ENCODE data around the gene GLB1L.

Gene GLB1L

DNA sequence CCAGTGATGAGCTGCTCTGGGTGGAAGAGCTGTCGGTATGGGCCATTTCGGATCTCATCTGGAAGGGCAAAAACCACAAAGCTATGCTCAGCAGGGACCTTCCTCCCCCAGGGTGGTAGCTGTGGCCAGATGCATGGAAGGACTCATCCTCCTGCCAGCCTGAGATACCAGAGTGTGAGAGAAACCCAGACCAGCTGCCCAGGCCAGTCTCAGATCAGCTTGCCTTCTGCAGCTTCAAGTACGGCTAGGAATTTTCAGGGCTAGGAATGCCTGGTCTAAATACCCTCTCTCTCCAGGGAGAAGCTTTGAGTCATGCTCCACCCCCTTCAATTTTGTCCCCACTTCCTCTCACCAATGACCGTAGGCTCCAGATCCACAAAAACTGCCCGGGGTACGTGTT is 6.4 kb upstream of the GLB1L start:
- TF ChIP-seq ZFX (IDR thresholded peaks at IDR 0.05) = no peak
- TF ChIP-seq, protein P1, sequence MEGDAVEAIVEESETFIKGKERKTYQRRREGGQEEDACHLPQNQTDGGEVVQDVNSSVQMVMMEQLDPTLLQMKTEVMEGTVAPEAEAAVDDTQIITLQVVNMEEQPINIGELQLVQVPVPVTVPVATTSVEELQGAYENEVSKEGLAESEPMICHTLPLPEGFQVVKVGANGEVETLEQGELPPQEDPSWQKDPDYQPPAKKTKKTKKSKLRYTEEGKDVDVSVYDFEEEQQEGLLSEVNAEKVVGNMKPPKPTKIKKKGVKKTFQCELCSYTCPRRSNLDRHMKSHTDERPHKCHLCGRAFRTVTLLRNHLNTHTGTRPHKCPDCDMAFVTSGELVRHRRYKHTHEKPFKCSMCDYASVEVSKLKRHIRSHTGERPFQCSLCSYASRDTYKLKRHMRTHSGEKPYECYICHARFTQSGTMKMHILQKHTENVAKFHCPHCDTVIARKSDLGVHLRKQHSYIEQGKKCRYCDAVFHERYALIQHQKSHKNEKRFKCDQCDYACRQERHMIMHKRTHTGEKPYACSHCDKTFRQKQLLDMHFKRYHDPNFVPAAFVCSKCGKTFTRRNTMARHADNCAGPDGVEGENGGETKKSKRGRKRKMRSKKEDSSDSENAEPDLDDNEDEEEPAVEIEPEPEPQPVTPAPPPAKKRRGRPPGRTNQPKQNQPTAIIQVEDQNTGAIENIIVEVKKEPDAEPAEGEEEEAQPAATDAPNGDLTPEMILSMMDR (conservative IDR thresholded peaks at IDR 0.05) = no peak
- peak overlapping the region; percentile 84 for H3K27ac ChIP-seq

DNA sequence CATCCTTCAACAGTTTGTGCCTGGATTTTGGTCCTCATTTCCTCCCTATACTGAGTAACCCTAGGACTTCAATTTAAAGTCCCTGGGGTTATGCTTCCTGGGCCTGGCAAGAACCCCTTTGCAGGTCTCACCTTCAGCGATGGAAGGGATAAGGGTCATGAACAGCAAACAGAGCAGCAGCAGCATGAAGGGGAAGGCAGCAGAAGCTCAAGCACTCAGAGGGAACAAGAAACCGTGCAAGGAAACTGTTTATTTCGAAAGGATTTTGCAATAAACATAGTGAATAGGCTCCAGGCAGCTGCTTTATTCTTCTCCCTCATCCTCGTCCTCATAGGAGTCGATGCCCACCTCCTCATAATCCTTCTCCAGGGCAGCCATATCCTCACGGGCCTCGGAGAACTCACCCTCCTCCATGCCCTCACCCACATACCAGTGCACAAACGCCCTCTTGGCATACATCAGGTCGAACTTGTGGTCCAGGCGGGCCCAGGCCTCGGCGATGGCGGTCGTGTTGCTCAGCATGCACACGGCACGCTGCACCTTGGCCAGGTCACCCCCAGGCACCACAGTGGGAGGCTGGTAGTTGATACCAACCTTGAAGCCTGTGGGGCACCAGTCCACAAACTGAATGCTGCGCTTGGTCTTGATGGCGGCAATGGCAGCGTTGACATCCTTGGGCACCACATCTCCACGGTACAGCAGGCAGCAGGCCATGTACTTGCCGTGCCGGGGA is 5.0 kb upstream of the GLB1L start:
- TF ChIP-seq, protein P1 (conservative IDR thresholded peaks at IDR 0.05) = no peak
- TF ChIP-seq ZFX (IDR thresholded peaks at IDR 0.05) = no peak
- H3K27ac ChIP-seq = peak overlapping the region; percentile 84

DNA sequence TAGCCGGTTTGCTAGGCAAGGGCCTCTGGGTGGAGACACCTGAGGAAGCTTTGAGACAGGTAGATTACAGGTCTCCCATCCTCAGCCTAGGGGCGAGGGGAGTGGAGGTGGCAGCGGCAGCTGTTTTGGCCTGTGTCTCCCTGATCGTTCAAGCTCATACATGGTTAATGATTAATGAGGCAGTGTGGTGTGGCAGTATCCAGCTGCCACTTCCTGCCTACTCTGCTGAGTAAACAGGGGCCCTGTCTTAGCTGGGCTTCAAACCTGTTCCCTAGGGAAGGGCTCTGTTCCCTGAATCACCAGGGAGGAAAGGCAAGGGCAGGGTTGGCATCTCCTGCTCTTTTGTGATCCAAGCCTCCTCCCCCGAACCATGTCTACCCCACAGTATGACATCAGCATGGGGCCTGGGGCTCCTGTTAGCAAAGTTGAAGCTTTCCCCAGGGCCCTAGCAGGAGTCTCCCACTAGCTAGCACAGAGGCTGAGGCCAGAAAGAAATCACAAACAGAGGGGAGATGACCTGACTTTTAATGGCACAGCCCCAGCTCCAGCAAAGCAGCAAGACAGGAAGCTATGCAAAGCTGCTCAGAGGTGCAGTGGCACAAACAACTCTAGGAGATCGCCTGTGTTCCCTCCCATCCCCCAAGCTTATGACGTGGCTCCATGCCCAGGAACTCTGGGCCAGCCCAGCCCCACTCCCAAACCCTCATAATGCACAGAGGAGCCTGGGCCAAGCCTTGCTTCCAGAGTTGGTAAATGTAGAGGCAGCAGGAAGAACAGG is 4.1 kb upstream of the GLB1L start:
- TF ChIP-seq, protein P1 (conservative IDR thresholded peaks at IDR 0.05) = no peak
- no peak for TF ChIP-seq ZFX (IDR thresholded peaks at IDR 0.05)
- peak overlapping the region; percentile 84 for H3K27ac ChIP-seq

DNA sequence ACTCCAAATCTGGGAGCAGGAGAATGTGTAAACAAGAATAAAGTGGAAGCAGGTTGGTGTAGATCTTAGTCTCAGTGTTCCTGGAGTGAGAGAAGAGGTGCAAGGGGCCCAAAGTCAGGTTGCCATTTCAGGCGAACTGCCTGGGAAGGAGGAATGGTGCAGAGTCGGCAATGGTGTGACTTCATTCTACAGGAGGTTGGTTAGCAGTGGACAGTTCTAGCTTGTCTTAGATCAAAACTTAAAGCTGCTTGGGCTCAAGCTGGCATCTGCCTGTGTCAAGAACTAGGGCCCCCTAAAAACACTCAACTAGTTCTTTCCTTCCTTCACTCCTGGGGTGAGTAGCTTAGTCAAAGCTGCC is 3.6 kb upstream of the GLB1L start:
- TF ChIP-seq, protein P1 (conservative IDR thresholded peaks at IDR 0.05) = no peak
- no peak for TF ChIP-seq ZFX (IDR thresholded peaks at IDR 0.05)
- H3K27ac ChIP-seq = peak overlapping the region; percentile 84

DNA sequence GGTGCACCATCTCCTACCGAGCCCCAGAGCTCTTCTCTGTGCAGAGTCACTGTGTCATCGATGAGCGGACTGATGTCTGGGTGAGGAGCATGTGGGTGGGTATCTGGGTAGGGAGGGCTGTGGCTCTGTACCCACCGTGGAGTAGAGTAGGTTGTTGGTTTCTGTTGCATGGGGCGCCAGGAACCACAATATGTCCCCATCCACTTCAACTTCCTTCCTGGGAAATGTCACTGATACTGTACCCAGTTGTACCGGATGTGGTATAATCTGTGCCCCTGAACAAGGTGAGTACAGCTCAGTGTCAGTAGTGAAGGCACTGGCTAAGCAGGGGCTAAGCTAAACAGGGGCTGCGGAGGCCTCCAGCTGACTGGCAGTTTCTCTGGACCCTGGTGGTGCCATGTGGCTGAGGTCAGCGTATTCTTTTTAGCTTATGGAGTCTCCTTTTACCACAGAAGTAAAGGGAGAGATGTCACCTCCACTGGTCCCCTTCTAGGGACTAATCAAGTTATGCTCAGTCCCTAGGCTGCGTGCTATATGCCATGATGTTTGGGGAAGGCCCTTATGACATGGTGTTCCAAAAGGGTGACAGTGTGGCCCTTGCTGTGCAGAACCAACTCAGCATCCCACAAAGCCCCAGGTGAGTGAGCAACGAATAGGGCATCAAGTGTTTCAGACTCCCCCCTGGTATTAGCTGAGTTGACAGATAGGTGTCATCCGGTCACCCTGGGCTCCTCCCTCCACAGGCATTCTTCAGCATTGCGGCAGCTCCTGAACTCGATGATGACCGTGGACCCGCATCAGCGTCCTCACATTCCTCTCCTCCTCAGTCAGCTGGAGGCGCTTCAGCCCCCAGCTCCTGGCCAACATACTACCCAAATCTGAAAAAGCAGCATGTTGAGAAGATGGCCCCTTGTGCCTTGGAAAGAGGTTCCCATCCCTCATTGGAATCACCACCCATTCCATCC is 2.7 kb upstream of the GLB1L start:
- peak overlapping the region; percentile 84; the same call in 1 of the 2 replicates for H3K27ac ChIP-seq
- no peak for TF ChIP-seq ZFX (IDR thresholded peaks at IDR 0.05)
- TF ChIP-seq, protein P1 (conservative IDR thresholded peaks at IDR 0.05) = no peak

DNA sequence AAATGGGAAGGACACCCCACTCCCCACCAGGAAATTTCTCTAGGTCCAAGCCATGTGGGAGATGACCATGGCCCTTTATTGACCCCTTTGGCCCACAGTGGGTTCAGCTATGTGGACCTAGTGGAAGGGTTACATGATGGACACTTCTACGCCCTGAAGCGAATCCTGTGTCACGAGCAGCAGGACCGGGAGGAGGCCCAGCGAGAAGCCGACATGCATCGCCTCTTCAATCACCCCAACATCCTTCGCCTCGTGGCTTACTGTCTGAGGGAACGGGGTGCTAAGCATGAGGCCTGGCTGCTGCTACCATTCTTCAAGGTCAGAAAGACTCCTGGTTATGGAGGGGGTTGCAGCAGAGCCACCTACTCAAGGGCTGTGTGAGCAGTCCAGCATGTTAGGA is 1.3 kb upstream of the GLB1L start:
- TF ChIP-seq ZFX (IDR thresholded peaks at IDR 0.05) = no peak
- TF ChIP-seq, protein P1 (conservative IDR thresholded peaks at IDR 0.05) = no peak
- H3K27ac ChIP-seq = no peak overlapping the region
